Stimulated activated CD4-positive, alpha-beta T cell treated with anti-CD3 and anti-CD28 coated beads, Interleukin-4, amount 100 ng/mL, for 48 hours (primary cell): ENCODE measurements around the gene NAV2.

Experiments used
- DNase-seq, 2 donors: peaks; one replicate each; pipeline ENCODE4 v3.0.0-alpha.2; 2020; ENCODE audit warnings: low read depth in 2 of 2

The NAV2 gene

DNA sequence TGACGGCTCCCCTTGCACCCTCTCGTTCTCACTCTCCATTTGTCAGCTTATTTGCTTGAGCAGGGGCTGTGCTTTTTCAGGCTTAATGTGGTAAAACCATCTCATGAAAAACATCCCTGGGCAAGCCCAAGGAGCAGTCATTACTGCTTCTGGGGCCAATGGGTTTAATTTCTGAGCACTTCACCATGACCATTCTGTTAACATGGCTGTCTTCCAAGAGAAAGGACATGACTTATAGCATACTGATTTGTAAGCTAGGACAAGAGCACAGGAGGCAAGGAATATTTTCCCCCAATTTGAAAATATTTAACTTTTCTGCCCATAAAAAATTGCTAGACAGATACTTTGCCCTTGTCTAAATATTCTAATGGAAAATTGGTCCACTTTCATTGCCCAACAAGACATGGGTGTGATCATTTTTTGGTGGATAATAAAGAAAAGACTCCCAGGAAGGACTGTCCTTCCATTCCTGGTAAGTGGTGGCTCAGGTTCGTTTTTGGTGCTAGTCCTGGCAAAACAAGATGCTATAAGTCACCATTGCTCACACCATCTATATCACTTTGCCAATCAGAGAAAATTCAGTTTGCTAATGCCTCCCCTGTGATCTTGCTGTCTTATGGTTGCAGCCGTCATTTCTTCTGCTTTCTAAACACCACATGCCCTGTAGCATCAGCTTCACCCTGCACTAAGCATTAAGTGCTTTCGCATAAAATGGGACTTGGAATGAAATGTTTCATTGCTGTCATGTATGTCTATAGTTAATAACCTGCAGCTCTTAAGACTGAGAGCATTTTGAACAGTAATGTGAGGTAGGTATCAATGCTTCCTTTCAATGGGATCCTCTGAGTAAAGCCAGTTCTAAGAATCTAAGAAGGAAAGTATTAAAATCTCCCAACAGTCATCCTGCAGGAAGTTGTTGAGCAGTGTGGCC is 339.1 kb downstream of the NAV2 start:
- no peak for DNase-seq

DNA sequence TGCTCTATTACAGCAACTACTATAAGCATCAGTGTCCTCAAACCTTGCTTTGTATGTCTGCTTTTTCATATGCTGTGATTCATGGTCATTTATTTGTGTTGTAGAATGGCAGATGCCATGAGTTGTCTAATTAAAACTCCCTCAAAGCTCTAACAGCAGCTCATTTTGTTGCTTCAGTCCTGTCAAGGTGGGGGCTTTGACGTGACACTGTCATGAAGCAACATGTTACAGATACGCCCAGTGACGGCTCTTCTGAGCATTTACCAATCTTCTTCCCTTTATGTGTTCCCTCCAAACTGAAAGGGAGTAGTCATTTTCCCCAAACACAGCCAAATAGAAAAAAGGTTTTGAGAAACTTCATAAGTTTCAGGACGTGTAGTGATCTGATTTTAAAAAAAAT is 340.9 kb downstream of the NAV2 start:
- no peak for DNase-seq

DNA sequence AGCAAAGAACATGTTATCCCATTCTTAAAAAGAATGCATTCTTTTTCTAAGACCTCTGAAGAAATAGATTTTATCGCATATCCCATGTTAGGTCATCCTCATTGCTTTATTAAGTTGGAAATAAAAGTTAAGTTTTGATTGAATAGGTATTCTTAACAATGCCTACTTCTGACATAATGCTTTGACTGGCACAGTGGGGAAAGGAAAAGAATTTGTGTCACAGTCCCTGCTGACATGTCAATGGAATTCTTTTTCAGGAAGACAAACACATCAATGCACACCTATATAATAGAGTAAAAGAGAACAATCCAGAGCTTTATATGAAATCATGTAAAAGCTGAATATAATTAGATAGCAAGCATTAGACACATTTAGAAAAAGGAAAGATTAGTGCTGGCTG is 341.9 kb downstream of the NAV2 start:
- no peak for DNase-seq

DNA sequence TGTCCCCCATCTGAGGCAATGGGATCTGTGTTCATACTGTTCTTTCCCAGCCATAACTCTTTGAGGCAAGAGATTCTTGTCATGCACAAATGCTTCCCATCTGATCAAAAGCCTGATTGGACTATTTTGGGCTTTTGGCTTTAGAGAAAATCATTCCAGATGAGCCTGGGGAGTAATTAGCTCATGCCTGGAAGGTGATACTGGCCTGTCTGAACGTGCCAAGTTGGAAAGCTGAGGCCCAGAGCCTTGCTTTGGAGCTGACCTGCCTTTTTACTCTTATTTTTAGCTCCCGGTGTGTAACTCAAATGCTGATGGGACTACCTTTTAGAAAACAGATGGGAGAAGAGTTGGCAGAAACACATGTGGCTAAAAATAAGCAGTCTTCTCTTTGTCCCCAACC is 342.7 kb downstream of the NAV2 start:
- DNase-seq, result no peak

DNA sequence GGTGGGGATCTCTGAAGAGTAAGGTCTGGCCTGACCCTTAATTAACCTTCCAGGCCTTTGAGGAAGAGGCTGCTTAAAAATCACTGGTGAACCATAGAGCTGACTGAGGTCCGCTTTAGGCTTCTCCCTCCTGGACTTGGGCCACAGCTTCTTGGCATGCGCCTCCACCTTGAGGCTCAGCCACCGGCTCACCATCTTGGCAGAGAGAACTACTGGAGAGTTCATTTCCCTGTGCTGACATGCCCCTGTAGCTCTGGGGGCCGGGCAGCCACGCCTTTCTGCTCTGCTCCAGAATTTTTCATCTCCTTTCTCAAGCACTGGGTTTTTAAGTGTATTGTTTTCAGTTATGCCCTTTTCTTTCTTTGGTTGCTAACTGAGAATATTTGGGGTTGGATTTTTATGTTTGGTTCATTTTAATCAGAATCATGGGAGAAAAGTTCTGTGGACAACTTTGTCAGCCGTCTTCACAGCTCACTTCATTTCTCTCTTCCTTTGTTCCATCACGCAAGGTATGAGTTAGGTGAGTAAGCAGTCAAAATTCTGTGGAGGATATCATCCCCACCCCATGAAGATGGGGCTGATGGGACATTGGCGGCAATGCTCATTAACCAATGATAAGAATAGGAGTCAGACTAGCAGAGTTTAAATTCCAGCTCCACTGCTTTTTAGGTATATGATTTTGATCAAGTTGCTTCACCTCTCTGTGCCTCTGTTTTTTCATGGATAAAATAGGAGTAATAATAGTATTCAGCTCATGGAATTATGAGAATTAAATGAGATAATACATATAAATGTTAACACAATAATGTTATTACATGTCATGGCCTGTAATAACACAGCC is 343.7 kb downstream of the NAV2 start:
- no peak for DNase-seq

DNA sequence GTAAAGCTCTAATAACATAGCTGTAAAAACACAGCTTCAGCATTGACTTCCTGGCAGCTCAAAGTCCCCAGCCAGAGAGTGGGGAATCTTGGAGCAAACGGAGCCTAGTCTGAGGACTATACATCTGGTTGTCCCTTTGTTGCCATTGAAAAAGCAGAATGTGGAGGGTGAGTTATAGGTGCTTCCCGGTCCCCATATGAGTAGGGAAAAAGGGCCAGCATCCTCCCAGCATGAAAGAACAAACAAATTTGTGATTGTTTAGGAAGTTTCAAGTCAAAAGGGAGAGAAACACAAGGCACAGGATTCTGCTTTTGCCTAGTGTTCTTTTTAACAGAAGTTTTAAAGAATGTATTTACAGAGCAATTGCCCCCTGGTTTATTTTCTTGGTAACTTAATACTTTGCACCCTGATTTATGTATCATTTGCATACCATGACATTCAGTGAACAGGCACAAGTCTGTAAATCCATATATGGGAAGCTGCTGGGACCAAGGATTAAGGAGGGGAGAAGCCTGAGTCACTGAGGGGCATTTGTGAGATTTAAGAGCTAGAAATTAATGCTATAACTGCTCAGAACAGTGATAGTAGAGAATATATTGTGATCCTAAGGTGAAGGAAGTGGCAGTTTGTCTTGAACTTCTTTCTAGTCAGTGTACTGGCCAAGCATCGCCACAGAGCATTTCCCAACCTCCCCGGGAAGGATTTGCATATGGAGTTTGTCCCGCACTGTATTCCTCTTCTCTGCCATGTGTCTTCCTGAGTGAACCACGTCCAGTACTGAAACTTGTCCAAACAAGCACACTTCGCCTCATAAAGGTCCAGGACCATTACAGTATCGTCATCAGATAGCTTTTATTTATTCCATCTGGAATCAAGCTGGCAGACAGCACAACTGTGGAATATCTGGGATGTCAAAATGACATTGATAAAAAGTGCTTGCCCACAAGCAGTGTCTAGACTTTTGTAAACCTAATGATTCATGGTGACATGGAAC is 344.6 kb downstream of the NAV2 start:
- no peak for DNase-seq

DNA sequence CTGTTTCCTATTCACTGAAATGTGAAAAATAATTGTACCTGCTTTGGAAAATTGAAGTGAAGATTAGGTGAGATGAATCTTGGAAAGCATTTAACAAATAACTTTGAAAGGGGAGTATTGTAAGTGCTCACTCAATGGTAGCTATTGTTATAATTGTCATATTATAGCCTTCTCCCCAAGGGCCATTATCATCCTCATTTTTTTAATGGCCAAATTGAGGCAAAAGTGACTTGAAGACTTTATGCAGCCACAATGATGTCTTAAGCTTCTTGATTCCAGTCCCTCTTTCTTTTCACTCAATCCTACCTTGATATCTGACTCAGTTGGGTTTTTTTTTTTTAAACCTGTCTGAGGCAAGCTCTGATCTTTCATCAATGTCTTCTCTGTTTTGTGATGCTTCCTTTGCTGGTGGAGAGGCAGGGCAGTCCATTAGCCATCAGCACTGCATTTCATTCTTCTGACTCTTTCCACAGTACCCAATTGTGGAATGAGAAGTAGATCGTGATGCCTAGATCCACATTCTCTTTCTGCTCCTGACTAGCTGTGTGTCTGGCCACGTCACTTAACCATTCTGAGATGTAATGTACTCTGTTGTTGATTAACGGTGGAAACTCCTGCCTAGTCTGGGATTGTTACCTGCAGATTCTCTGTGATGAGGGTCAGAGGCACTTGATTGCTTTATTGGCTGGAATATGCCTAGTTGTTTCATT is 346.3 kb downstream of the NAV2 start:
- DNase-seq, result no peak

DNA sequence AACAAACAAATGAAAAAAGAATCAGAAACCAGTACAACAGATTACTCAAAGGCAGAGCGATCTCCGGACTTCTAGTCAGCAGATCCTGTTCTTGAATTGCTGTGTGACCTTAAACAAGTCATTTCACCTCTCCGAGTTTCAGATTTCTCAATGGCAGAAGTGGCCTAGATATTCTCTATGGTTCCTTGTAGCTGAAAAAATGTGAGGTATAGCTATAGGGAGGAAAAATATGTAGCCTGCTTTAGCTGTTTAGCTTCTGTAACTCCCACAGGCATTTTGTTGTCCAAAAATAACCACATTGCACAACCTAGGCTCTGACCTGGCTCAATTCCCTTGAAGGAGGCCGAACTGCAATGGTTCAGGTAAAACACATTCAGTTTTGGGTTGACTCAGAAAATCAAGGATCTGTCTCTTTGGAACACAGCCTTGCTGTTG is 347.0 kb downstream of the NAV2 start:
- DNase-seq, result no peak

DNA sequence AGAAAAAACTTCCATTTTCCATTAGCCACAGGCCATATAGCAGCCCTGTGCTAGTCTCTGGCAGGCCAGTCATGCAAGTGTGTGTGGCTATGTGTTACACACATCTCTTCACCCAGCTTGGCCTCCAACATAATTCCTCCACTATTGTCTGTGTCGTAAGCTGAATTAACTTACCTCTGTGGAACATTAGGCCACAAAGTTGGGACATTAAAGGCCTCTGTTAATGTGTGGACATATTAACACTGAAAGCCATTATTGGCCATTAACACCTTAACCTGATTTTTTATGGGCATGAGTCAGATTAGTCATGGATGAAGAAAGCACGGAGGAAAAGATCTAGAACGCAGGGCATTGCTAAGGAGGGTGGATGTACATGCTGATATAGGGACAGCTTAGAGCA is 347.5 kb downstream of the NAV2 start:
- DNase-seq, result no peak

DNA sequence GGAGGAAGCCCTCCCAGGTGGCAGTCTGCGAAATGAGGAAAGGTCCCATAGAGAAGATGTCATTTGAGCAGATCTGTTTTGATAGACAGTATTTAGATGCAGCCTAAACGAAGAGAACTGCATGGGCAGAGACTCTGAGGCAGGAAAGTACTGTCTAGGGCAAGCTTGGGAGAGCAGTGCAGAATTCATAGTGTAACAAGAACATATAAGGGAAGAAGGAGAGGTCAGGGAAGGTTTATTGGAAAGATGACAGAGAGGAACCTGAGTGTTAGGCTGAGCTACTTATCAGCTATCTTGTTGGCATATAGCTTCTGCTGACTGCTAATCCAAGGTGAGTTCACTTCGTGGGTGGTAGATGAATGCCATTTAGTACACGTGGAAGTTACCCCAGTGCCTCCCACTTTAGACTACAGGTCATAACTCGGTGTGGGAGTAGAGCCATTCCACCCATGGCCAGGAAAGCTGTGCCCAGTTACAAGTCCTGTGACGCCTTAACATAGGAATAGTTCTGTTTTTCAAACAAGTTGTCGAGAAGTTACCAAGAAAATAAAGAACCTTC is 348.1 kb downstream of the NAV2 start:
- no peak for DNase-seq

DNA sequence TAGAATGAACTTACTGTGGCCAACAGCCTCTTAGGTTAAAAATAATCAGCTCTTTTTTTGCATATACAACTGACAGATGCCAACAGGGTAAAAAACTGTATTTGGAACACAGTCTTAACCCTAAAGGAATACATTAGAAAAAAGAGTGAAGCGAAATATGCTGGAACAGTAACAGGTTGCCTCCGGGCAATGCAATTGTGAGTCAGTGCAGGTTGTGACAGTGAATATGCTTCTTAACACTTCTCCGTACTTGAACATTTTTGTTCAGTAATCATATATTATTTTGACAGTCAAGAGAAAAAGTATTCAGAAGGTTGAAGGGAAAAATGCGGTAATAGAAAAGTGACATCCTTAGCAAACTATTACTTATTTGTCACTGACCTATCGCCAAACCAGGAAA is 349.1 kb downstream of the NAV2 start:
- DNase-seq, result no peak

DNA sequence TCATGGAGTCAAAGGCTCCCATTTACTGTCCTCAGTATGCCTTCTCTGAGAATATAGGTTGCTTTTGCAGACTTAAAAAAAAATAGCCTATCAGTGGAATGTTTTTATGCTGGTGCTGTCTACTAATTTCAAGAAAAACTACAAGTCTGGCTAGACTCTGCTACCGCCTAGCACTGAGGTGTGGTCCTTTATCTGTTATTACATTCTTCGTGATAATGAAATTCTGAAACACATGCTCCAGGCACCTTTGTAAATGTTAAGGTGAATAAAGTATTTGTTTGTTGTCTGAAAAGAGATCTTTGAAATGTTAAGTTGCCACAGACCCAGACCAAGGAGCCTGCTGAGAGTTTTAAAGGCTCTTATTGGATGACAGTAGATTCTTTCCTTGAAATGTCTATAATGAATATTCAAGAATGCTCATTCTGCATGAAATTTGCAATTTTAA is 352.3 kb downstream of the NAV2 start:
- DNase-seq, result no peak

DNA sequence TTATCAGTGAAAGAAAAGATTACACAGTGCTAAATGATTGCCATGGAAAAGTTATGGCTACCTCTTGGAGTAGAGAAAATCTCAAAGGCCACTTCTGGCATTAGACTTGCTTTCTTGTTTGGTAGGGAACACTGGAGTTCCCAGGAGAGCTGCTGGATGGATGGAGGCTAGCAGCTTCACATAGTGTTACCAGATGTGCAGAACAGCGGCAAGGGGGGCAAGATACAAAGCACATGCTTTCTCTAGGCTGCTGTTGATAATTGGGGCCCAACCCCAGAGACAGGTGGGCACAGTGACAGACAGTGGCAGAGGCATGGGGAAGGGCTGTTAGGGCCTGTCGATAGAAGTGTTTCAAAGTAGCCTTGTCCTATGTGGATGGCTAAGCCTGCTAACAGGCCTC is 352.8 kb downstream of the NAV2 start:
- DNase-seq, result no peak

DNA sequence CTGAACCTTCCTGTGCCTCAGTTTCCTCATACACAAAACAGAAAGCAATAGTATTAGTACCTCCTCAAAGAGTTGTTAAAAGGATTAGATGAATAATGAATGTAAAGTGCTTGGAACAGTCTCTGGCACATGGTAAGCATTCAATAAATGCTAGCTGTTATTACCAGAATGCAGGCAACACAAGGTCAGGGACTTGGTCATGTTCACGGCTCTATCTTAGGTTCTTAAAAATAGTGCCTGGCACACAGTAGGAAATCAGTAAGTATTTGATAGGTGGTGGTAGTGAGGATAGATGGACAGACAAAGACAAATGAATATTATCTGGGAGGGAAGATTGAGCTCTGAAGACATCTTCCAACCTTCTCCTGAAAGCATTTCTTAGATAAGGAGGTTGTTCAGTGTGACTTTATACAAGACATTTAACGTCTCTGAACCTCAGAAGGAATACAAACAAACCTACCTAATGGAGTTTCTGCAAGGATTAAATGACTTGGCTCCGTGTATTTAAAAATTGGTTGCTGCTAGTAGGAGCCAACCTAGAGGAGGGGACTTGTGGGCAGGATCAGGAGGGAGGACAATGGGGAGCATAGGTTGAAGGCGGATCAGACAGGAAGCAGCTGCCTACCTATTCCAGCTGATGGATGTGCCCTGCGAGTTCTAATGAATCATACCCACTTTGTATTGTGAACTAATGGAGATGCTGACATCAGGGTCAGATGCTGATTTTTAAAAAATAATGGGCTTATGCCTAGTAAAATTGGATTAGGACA is 353.6 kb downstream of the NAV2 start:
- DNase-seq, result no peak

DNA sequence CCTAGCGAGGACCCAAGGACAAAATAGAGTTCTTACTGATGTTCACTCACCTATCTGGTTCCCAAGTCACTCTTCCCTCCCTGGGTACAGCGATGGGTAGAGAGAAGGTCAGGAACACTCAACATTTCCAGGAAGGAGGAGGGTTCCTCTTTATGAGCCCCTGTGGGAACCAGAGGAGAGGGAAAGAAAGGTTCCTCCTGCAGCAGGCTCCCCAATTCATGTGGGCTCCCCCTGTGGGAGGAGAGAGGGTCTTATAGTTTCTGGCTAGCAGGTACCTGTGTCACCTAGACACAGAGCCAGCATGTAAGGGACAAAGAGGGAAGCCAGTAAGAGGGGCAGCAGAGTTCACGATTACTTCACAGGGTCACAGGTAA is 354.1 kb downstream of the NAV2 start:
- DNase-seq, result no peak

DNA sequence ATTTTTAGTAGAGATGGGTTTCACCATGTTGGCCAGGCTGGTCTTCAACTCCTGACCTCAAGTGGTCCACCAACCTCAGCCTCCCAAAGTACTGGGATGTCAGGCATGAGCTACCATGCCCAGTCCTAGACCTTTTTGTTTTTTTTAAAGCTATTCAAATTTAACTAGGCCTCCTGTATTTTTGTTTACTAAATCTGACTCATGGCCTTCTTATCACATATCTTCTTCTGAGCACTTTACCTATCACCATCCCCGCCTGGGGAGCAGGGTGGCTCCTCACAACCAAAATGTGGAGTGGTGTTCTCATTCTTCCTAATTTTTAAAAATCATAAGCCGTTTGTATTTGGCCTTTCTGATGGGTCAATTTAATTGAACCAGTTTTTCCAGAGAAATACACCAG is 355.0 kb downstream of the NAV2 start:
- no peak for DNase-seq

DNA sequence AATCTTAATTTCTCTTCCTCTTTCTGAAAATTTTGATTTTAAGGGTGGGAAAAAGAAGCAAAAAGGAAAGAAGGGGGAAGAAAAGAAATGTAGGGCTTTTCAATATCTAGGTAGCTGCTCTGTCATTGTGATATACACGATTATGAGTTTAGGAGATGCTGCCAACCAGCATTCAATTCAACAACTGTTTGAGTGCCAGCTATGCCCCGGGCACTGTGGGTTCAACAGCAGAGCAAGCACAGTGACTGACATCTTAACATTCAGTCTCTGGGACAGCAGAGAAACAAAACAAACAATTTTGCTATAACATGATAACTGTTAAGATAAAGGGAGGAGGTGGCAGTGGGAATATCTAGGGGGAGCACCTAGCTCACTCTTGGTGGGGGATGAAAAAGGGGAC is 356.1 kb downstream of the NAV2 start:
- DNase-seq, result no peak

DNA sequence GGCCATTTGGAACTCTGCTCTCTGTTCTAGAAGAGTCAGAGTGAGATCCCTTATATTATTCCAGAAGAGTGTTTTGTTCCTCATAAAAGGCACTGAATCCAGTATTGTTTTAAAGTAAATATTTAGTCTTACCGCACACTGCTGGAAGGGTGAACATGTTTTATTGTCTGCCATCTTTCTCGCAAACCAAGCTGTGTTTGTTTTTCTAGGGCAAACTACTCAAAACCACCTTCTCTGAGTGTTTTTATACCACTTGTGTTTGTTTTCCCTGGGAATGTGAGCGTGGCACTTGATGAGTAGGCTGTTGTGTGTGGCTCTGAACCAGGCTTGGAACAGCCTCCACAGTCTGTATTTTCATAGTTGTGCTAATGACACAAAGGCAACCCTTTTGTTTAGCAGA is 357.8 kb downstream of the NAV2 start:
- DNase-seq, result no peak

DNA sequence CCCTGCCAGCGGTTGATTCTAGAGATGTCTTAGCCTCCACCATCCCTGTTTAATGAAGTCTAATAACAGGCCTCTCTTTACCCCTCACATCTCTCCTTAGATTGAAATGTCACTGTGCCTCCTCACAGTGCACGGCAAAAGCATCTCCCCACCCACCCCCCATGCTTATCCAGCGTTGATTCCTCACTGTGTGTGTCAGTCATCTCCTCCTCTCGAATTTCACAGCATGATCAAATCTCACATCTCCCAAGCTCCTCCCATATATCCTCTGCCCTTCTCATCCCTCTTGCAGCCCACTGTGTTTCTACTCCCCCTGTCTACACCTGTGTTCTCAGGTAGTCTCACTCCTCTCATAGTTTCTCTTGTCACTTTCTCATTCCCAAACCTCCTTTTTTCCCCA is 363.0 kb downstream of the NAV2 start:
- DNase-seq, result no peak

DNA sequence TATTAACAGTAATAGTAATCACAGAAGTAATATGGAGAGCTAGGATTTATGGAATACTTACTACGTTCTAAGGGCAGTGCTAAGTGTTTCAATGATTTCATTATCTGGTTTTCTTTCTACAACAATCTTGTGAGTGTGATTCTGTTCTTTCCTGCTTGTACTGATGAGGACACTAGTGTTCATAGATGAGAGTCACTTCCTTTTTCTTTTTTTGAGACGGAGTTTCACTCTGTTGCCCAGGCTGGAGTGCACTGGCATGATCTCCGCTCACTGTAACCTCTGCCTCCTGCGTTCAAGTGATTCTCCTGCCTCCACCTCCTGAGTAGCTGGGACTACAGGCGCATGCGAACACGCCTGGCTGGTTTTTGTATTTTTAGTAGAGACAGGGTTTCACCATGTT is 366.2 kb downstream of the NAV2 start:
- DNase-seq, result no peak
